Liver (tissue), 3 donors: ENCODE results near the gene TREX2.

Experiments used
- CTCF ChIP-seq: fragments of 150-350 bp; IDR thresholded peaks from 2 replicates; pipeline ENCODE4 v1.5.1; 2017; ENCODE audit warnings: improper control_type of control experiment, low read depth, low read length; ENCODE audit not compliant: missing input control
- FOXA2 ChIP-seq: IDR thresholded peaks from 2 replicates; pipeline ENCODE4 v1.6.1; 2016; ENCODE audit warnings: antibody characterized with exemption
- JUND ChIP-seq, 2 donors: IDR thresholded peaks; 2 replicates each; pipeline ENCODE4 v1.6.1; 2016; ENCODE audit warnings: antibody characterized with exemption in 2 of 2
- MAX ChIP-seq: IDR thresholded peaks from 2 replicates; pipeline ENCODE4 v1.6.1; 2016; ENCODE audit warnings: antibody characterized with exemption
- RAD21 ChIP-seq, 2 donors: IDR thresholded peaks; 2 replicates each; pipeline ENCODE4 v1.6.1; 2016; ENCODE audit warnings: antibody characterized with exemption in 2 of 2, mild to moderate bottlenecking in 2 of 2
- TAF1 ChIP-seq: conservative IDR thresholded peaks from 2 replicates; pipeline ENCODE4 v1.6.1; 2016; ENCODE audit warnings: antibody characterized with exemption, mild to moderate bottlenecking
- TF ChIP-seq, protein P1 (sequence below): IDR thresholded peaks from 2 replicates; pipeline ENCODE4 v1.6.1; 2016; ENCODE audit warnings: antibody characterized with exemption, mild to moderate bottlenecking
- donor health status: healthy.
- donor health status: healthy.

GRCh38 chrX:153435845-153436244, 10.0 kb downstream of the TREX2 start:
- TF ChIP-seq JUND (IDR thresholded peaks at IDR 0.05) (no peak), CTCF (no peak), TAF1 (no peak), MAX (no peak), RAD21 (IDR thresholded peaks at IDR 0.05) (no peak), FOXA2 (no peak)
- TF ChIP-seq, protein P1, sequence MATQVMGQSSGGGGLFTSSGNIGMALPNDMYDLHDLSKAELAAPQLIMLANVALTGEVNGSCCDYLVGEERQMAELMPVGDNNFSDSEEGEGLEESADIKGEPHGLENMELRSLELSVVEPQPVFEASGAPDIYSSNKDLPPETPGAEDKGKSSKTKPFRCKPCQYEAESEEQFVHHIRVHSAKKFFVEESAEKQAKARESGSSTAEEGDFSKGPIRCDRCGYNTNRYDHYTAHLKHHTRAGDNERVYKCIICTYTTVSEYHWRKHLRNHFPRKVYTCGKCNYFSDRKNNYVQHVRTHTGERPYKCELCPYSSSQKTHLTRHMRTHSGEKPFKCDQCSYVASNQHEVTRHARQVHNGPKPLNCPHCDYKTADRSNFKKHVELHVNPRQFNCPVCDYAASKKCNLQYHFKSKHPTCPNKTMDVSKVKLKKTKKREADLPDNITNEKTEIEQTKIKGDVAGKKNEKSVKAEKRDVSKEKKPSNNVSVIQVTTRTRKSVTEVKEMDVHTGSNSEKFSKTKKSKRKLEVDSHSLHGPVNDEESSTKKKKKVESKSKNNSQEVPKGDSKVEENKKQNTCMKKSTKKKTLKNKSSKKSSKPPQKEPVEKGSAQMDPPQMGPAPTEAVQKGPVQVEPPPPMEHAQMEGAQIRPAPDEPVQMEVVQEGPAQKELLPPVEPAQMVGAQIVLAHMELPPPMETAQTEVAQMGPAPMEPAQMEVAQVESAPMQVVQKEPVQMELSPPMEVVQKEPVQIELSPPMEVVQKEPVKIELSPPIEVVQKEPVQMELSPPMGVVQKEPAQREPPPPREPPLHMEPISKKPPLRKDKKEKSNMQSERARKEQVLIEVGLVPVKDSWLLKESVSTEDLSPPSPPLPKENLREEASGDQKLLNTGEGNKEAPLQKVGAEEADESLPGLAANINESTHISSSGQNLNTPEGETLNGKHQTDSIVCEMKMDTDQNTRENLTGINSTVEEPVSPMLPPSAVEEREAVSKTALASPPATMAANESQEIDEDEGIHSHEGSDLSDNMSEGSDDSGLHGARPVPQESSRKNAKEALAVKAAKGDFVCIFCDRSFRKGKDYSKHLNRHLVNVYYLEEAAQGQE: no peak
